DND-41 (cell line): ENCODE results near the gene PDGFB.
"Not testable (repeated sequence)": the region's sequence is repeated elsewhere in the genome, so short reads cannot be mapped to it uniquely, and the experiment has no call there.

Experiments
- ATAC-seq: fragments of 200-7000 bp; cut with Tn5 transposase; 3 replicates; pipeline ENCODE4 v1.9.1; 2021; ENCODE audit warnings: low read depth; ENCODE audit not compliant: insufficient read depth
- DNase-seq: peaks from one replicate; pipeline ENCODE4 v3.0.0-alpha.2; 2020
- H2AFZ ChIP-seq: 2 replicates; pipeline ENCODE4 v1.6.0; 2012; ENCODE audit warnings: low read depth, low read length
- H3K27ac ChIP-seq: 2 replicates; pipeline ENCODE4 v1.5.1; 2012; ENCODE audit warnings: low read length, inconsistent platforms
- H3K27me3 ChIP-seq: fragments of 200-600 bp; sonication (generic); 2 replicates; pipeline ENCODE4 v1.6.0; 2012; ENCODE audit warnings: low read length, mild to moderate bottlenecking, inconsistent platforms; ENCODE audit not compliant: insufficient read depth, poor library complexity
- H3K36me3 ChIP-seq: 2 replicates; pipeline ENCODE4 v1.5.1; 2012; ENCODE audit warnings: low read length, inconsistent platforms; ENCODE audit not compliant: insufficient read depth
- H3K4me1 ChIP-seq: 2 replicates; pipeline ENCODE4 v1.5.1; 2012; ENCODE audit warnings: mild to moderate bottlenecking, low read length; ENCODE audit not compliant: insufficient read depth
- H3K4me2 ChIP-seq: 2 replicates; pipeline ENCODE4 v1.6.0; 2012; ENCODE audit warnings: mild to moderate bottlenecking, moderate library complexity, low read length, inconsistent platforms; ENCODE audit not compliant: insufficient read depth
- H3K4me3 ChIP-seq, 2 experiments: fragments of 200-600 bp in 1 of 2; shearing (Covaris generic) in 1 of 2; 2 replicates each; pipeline ENCODE4 v1.5.1; 2012 to 2016; ENCODE audit warnings: inconsistent platforms in 2 of 2, low read length in 2 of 2, mild to moderate bottlenecking in 2 of 2, low read depth in 1 of 2, moderate library complexity in 1 of 2
- H3K79me2 ChIP-seq: 2 replicates; pipeline ENCODE4 v1.6.0; 2012; ENCODE audit warnings: low read length, inconsistent platforms; ENCODE audit not compliant: insufficient read depth
- H3K9ac ChIP-seq: 2 replicates; pipeline ENCODE4 v1.6.0; 2012; ENCODE audit warnings: low read depth, mild to moderate bottlenecking, inconsistent platforms, low read length, moderate library complexity
- H3K9me3 ChIP-seq: 2 replicates; pipeline ENCODE4 v1.5.1; 2012; ENCODE audit warnings: low read length, moderate library complexity, mild to moderate bottlenecking, inconsistent platforms; ENCODE audit not compliant: insufficient read depth, severe bottlenecking
- H4K20me1 ChIP-seq: 2 replicates; pipeline ENCODE4 v1.6.0; 2012; ENCODE audit warnings: low read length; ENCODE audit not compliant: insufficient read depth
- CTCF ChIP-seq: IDR thresholded peaks from 2 replicates; pipeline ENCODE4 v1.5.1; 2012; ENCODE audit warnings: borderline replicate concordance, low read length, moderate library complexity, mild to moderate bottlenecking; ENCODE audit not compliant: poor library complexity, severe bottlenecking; ENCODE audit errors: extremely low read depth
- EZH2 ChIP-seq: IDR thresholded peaks from 3 replicates; pipeline ENCODE4 v1.6.1; 2012; ENCODE audit warnings: borderline replicate concordance, low read depth, mild to moderate bottlenecking, moderate library complexity, low read length, inconsistent platforms; ENCODE audit not compliant: severe bottlenecking

PDGFB gene

GRCh38 chr22:39220890-39221850, 23.6 kb downstream of the PDGFB start:
- Histone ChIP-seq H3K27me3 (peaks cover 24% of the 10 kb centered on the region), H3K4me1 (no peaks in the 10 kb centered on the region), H3K9me3 (no peaks in the 10 kb centered on the region), H3K9ac (no peak overlapping the region), H3K36me3 (no peaks in the 10 kb centered on the region), H3K79me2 (no peaks in the 10 kb centered on the region), H2AFZ (no peak overlapping the region), H3K4me3 (no peak overlapping the region), H4K20me1 (peaks cover 14% of the 10 kb centered on the region), H3K4me2 (no peak overlapping the region), H3K27ac (no peak overlapping the region)
- TF ChIP-seq CTCF: no peak
- TF ChIP-seq EZH2: no peak
- no peak for DNase-seq
- no peak for ATAC-seq

GRCh38 chr22:39220450-39220849, 24.3 kb downstream of the PDGFB start:
- no peak for DNase-seq
- Histone ChIP-seq H3K4me3 (no peak overlapping the region), H3K36me3 (no peaks in the 10 kb centered on the region), H2AFZ (no peak overlapping the region), H3K4me1 (no peaks in the 10 kb centered on the region), H3K79me2 (no peaks in the 10 kb centered on the region), H3K4me2 (no peak overlapping the region), H3K27ac (no peak overlapping the region), H4K20me1 (peaks cover 14% of the 10 kb centered on the region), H3K9ac (no peak overlapping the region), H3K27me3 (peaks cover 24% of the 10 kb centered on the region), H3K9me3 (no peaks in the 10 kb centered on the region)
- ATAC-seq: no peak
- TF ChIP-seq CTCF: no peak
- TF ChIP-seq EZH2: no peak

GRCh38 chr22:39219071-39220039, 25.4 kb downstream of the PDGFB start:
- Histone ChIP-seq H3K9ac (no peak overlapping the region), H3K4me1 (no peaks in the 10 kb centered on the region), H2AFZ (no peak overlapping the region), H4K20me1 (peaks cover 6% of the 10 kb centered on the region; the same call in 1 of the 2 replicates), H3K79me2 (no peaks in the 10 kb centered on the region), H3K27ac (no peak overlapping the region), H3K4me3 (no peak overlapping the region), H3K27me3 (peaks cover 20% of the 10 kb centered on the region), H3K9me3 (no peaks in the 10 kb centered on the region), H3K36me3 (no peaks in the 10 kb centered on the region), H3K4me2 (no peak overlapping the region)
- no peak for TF ChIP-seq EZH2
- TF ChIP-seq CTCF: no peak
- ATAC-seq (no peak), DNase-seq (no peak)

- not testable (repeated sequence) for H2AFZ ChIP-seq, H3K79me2 ChIP-seq, H3K9me3 ChIP-seq, H3K4me3 ChIP-seq, H3K27ac ChIP-seq, H3K36me3 ChIP-seq, ATAC-seq, H3K4me1 ChIP-seq, H4K20me1 ChIP-seq, H3K9ac ChIP-seq, H3K4me2 ChIP-seq, DNase-seq
- peaks cover 12% of the 10 kb centered on the region for H3K27me3 ChIP-seq
Observed at GRCh38 chr22:39218432-39218831, 26.4 kb downstream of the PDGFB start.
